GM23338 (cell line): ENCODE results near the gene NME2. TPM values are rescaled to one million over a fixed set of nuclear protein-coding genes. Genes with fewer than 3 reads are reported as not detected.

ENCODE experiments used
- ATAC-seq: fragments of 200-7000 bp; cut with Tn5 transposase; 3 replicates; pipeline ENCODE4 v1.9.1; 2020
- DNase-seq: peaks from one replicate; pipeline ENCODE4 v3.0.0-alpha.2; 2015; ENCODE audit warnings: low spot score
- H2AFZ ChIP-seq: fragments of 200-600 bp; sonication (generic); 2 replicates; pipeline ENCODE4 v1.8.0; 2016; ENCODE audit warnings: antibody characterized with exemption, mild to moderate bottlenecking, moderate library complexity
- H3F3A ChIP-seq: fragments of 200-600 bp; sonication (generic); replicated peaks from 2 replicates; pipeline ENCODE4 v1.8.0; 2017; ENCODE audit warnings: antibody characterized with exemption, mixed run types, low read depth
- H3K27ac ChIP-seq: fragments of 200-600 bp; sonication (generic); 2 replicates; pipeline ENCODE4 v1.6.1; 2016; ENCODE audit warnings: low read depth
- H3K27me3 ChIP-seq: fragments of 200-600 bp; sonication (generic); 2 replicates; pipeline ENCODE4 v1.8.0; 2016; ENCODE audit warnings: mild to moderate bottlenecking, mixed run types, moderate library complexity; ENCODE audit not compliant: insufficient read depth
- H3K36me3 ChIP-seq: fragments of 200-600 bp; sonication (generic); 2 replicates; pipeline ENCODE4 v1.8.0; 2016; ENCODE audit warnings: mild to moderate bottlenecking; ENCODE audit not compliant: insufficient read depth
- H3K4me1 ChIP-seq: fragments of 200-600 bp; sonication (generic); 2 replicates; pipeline ENCODE4 v1.8.0; 2016; ENCODE audit warnings: mild to moderate bottlenecking, moderate library complexity; ENCODE audit not compliant: insufficient read depth
- H3K4me2 ChIP-seq: fragments of 200-600 bp; sonication (generic); 2 replicates; pipeline ENCODE4 v1.7.1; 2017; ENCODE audit warnings: mixed run types
- H3K4me3 ChIP-seq: fragments of 200-600 bp; sonication (generic); 2 replicates; pipeline ENCODE4 v1.6.1; 2016; ENCODE audit warnings: mixed run types
- H3K79me2 ChIP-seq: fragments of 200-600 bp; sonication (generic); replicated peaks from 2 replicates; pipeline ENCODE4 v1.8.0; 2017; ENCODE audit warnings: mild to moderate bottlenecking; ENCODE audit not compliant: insufficient read depth
- H3K9me2 ChIP-seq: fragments of 200-600 bp; sonication (generic); 2 replicates; pipeline ENCODE4 v1.8.0; 2017; ENCODE audit not compliant: insufficient read depth
- H4K20me1 ChIP-seq: fragments of 200-600 bp; sonication (generic); replicated peaks from 2 replicates; pipeline ENCODE4 v1.8.0; 2017; ENCODE audit warnings: mild to moderate bottlenecking; ENCODE audit not compliant: insufficient read depth
- H3K27ac Mint-ChIP-seq: 2 replicates; pipeline ENCODE4 v1.8.0; 2020; ENCODE audit warnings: inconsistent platforms, mild to moderate bottlenecking, moderate library complexity, mixed read lengths
- H3K27me3 Mint-ChIP-seq: 3 replicates; pipeline ENCODE4 v1.8.0; 2022; ENCODE audit warnings: low read depth, mild to moderate bottlenecking, moderate library complexity, mixed read lengths, inconsistent platforms; ENCODE audit not compliant: insufficient read depth, poor library complexity
- H3K36me3 Mint-ChIP-seq: 3 replicates; pipeline ENCODE4 v1.8.0; 2021; ENCODE audit warnings: low read depth, mild to moderate bottlenecking, inconsistent platforms, moderate library complexity, mixed read lengths
- H3K4me1 Mint-ChIP-seq: 3 replicates; pipeline ENCODE4 v1.8.0; 2020; ENCODE audit warnings: mild to moderate bottlenecking, inconsistent platforms, mixed read lengths
- H3K4me3 Mint-ChIP-seq: 3 replicates; pipeline ENCODE4 v1.8.0; 2021; ENCODE audit warnings: moderate library complexity, mild to moderate bottlenecking, inconsistent platforms, mixed read lengths
- H3K9me3 Mint-ChIP-seq: 3 replicates; pipeline ENCODE4 v1.8.0; 2020; ENCODE audit warnings: moderate library complexity, mild to moderate bottlenecking, inconsistent platforms, mixed read lengths
- EZH2 ChIP-seq: fragments of 200-600 bp; sonication (generic); IDR thresholded peaks from one replicate; pipeline ENCODE4 v1.8.0; 2017; ENCODE audit warnings: antibody characterized with exemption, mild to moderate bottlenecking, low read depth; ENCODE audit not compliant: unreplicated experiment
- JUNB ChIP-seq: IDR thresholded peaks from one replicate; pipeline ENCODE4 v1.6.1; 2016; ENCODE audit warnings: antibody characterized with exemption; ENCODE audit not compliant: unreplicated experiment
- POLR2AphosphoS5 ChIP-seq: IDR thresholded peaks from 2 replicates; pipeline ENCODE4 v1.6.1; 2016; ENCODE audit warnings: antibody characterized with exemption, low read depth
- STAT1 ChIP-seq: IDR thresholded peaks from one replicate; pipeline ENCODE4 v1.6.1; 2016; ENCODE audit warnings: antibody characterized with exemption; ENCODE audit not compliant: unreplicated experiment
- ZNF114 ChIP-seq: fragments of 250-450 bp; sonication (Bioruptor Pico); IDR thresholded peaks from 2 replicates; pipeline ENCODE4 v1.5.0; 2020; ENCODE audit warnings: mild to moderate bottlenecking, moderate library complexity
- ZNF331 ChIP-seq: fragments of 250-450 bp; sonication (Bioruptor Pico); IDR thresholded peaks from 2 replicates; pipeline ENCODE4 v1.5.0; 2020; ENCODE audit warnings: low read depth, mild to moderate bottlenecking, moderate library complexity
- ZNF462 ChIP-seq: fragments of 250-450 bp; sonication (Bioruptor Pico); IDR thresholded peaks from 2 replicates; pipeline ENCODE4 v1.5.0; 2020; ENCODE audit warnings: mild to moderate bottlenecking, moderate library complexity
- polyA plus RNA-seq: library from polyadenylated mRNA; unstranded; fragments of >200 nt; fragmentation: Nextera tagmentation; extraction: Ambion mirVana; gene quantifications from 2 replicates; pipeline ENCODE4 v1.2.1, GENCODE V29; 2016
- total RNA-seq: library from RNA; depleted of rRNA; stranded (reverse); fragments of >200 nt; shearing (Covaris generic); gene quantifications from 2 replicates; pipeline ENCODE4 v1.2.3, GENCODE V29; 2014
- TF ChIP-seq, protein P1 (sequence below): IDR thresholded peaks from 2 replicates; pipeline ENCODE4 v1.6.1; 2016; ENCODE audit warnings: antibody characterized with exemption

NME2 gene
- total and polyA plus RNA-seq, 2 experiments from 2014 or later, result 667 to 939 TPM

DNA sequence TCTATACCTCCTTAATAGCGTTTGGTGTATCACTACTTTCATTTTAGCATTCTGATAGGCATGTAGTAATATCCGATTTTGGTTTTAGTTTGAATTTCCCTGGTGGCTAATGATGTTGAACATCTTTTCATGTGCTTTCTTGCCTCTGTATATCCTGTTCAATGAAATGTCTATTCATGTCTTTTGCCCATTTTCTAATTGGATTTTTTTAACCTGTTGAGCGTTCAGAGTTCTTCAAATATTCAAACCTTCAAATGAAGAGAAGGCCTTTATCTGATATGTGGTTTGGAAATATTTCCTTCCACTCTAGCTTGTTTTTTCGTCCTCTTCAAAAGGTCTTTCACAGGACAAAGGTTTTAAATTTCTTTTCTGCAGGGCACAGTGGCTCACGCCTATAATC, 15.3 kb upstream of the NME2 start:
- H3K36me3 Mint-ChIP-seq, result peaks cover 10% of the 10 kb centered on the region
- Histone ChIP-seq H3K9me2 (no peaks in the 10 kb centered on the region), H3K79me2 (peaks cover 25% of the 10 kb centered on the region), H3K4me3 (no peak overlapping the region), H2AFZ (no peak overlapping the region), H3K27me3 (no peaks in the 10 kb centered on the region), H3K4me2 (no peak overlapping the region), H3F3A (peaks cover 5% of the 10 kb centered on the region; the same call in 1 of the 2 replicates), H4K20me1 (0 out of 2 replicates have a peak, but pooled peaks cover 7% of the 10 kb centered on the region), H3K36me3 (no peaks in the 10 kb centered on the region; the same call in 1 of the 2 replicates), H3K4me1 (peaks cover 7% of the 10 kb centered on the region; the same call in 1 of the 2 replicates), H3K27ac (no peak overlapping the region)
- H3K27ac Mint-ChIP-seq, result no peak overlapping the region
- no peaks in the 10 kb centered on the region for H3K27me3 Mint-ChIP-seq
- TF ChIP-seq STAT1, result no peak
- TF ChIP-seq ZNF462 (CRISPR knock-in tag), result no peak
- TF ChIP-seq, protein P1, sequence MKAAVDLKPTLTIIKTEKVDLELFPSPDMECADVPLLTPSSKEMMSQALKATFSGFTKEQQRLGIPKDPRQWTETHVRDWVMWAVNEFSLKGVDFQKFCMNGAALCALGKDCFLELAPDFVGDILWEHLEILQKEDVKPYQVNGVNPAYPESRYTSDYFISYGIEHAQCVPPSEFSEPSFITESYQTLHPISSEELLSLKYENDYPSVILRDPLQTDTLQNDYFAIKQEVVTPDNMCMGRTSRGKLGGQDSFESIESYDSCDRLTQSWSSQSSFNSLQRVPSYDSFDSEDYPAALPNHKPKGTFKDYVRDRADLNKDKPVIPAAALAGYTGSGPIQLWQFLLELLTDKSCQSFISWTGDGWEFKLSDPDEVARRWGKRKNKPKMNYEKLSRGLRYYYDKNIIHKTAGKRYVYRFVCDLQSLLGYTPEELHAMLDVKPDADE, result no peak
- no peak for TF ChIP-seq POLR2AphosphoS5
- no peak for TF ChIP-seq ZNF331 (CRISPR knock-in tag)
- TF ChIP-seq JUNB, result no peak
- TF ChIP-seq ZNF114 (CRISPR knock-in tag), result no peak
- TF ChIP-seq EZH2, result no peak
- no peaks in the 10 kb centered on the region; the same call in 1 of the 3 replicates for H3K4me1 Mint-ChIP-seq
- no peak overlapping the region for H3K4me3 Mint-ChIP-seq
- ATAC-seq (no peak), DNase-seq (no peak)
- no peaks in the 10 kb centered on the region for H3K9me3 Mint-ChIP-seq
